Mesodermal cell (in vitro differentiated cells): ENCODE data around the gene MALL.
"Not testable (repeated sequence)": the region's sequence is repeated elsewhere in the genome, so short reads cannot be mapped to it uniquely, and the experiment has no call there.

Experiments
- H3K27ac ChIP-seq: 2 replicates; pipeline ENCODE4 v1.7.0; 2013; ENCODE audit warnings: mild to moderate bottlenecking, low read depth, low read length, moderate library complexity; ENCODE audit not compliant: severe bottlenecking
- H3K36me3 ChIP-seq: 2 replicates; pipeline ENCODE4 v1.7.1; 2013; ENCODE audit warnings: mild to moderate bottlenecking, low read length, moderate library complexity; ENCODE audit not compliant: control insufficient read depth, insufficient read depth
- H3K4me1 ChIP-seq: one replicate; pipeline ENCODE4 v1.7.1; 2013; ENCODE audit warnings: mild to moderate bottlenecking, low read length; ENCODE audit not compliant: insufficient read depth, control insufficient read depth, poor library complexity, severe bottlenecking
- H3K4me3 ChIP-seq: 2 replicates; pipeline ENCODE4 v1.7.0; 2013; ENCODE audit warnings: low read length, control low read depth, mild to moderate bottlenecking; ENCODE audit not compliant: insufficient read depth, poor library complexity, severe bottlenecking; ENCODE audit errors: extremely low read depth
- H3K9me3 ChIP-seq: 2 replicates; pipeline ENCODE4 v1.7.1; 2013; ENCODE audit warnings: mild to moderate bottlenecking, low read length, moderate library complexity; ENCODE audit not compliant: control insufficient read depth
- WGBS, 2 experiments: methylation state at CpG; one replicate each; pipeline ENCODE4 v1.1.5; 2013; ENCODE audit warnings: missing lambda C conversion rate in 2 of 2; ENCODE audit not compliant: insufficient coverage in 2 of 2; 5-methylcytosine and 5-hydroxymethylcytosine counted together

MALL gene

DNA sequence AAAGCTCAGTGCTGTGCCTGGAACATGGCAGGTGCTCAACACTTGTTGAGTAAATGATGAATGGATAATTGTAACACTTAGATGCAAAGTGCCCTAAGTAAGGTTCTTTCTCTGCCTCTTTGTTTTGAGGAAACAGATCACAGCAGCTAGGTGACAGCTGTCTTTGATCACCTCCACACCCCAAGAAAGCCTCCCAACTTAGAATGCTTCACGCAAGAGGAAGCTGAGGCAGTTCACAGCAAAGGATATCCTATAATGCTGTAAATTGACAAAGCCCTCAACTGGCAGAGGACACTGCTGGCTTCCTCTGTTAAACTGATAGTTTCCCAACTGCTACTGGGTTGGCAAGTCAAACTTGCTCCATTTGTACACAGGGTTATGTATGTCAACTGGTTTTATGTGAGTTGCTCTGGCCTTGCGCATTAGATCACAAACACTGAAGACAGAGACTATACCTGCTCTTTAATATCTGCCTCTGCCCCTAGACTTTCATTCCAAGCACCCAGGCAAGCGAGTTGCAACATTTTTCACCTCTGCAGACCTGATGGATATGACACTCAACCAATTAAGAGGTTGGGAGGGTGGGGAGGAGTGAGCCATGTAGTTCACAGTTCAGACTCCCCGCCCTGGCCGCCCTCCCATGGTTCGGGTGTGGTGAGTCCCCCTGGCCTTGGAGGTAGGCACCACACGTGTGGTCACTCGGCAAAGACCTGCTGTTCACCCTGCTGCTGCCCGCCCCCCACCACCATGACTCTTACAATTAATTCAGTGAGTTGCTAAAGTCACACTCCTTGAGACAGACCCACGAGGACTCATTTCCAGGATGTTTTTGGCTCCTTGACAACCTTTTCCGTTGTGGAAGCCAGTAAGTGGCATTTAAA lies 4.8 kb upstream of the MALL start:
- Histone ChIP-seq H3K27ac (no peak overlapping the region), H3K36me3 (no peaks in the 10 kb centered on the region)
- WGBS, 2 experiments, result 80 to 81% methylated on average over 6 to 8 of the region's 11 CpGs

DNA sequence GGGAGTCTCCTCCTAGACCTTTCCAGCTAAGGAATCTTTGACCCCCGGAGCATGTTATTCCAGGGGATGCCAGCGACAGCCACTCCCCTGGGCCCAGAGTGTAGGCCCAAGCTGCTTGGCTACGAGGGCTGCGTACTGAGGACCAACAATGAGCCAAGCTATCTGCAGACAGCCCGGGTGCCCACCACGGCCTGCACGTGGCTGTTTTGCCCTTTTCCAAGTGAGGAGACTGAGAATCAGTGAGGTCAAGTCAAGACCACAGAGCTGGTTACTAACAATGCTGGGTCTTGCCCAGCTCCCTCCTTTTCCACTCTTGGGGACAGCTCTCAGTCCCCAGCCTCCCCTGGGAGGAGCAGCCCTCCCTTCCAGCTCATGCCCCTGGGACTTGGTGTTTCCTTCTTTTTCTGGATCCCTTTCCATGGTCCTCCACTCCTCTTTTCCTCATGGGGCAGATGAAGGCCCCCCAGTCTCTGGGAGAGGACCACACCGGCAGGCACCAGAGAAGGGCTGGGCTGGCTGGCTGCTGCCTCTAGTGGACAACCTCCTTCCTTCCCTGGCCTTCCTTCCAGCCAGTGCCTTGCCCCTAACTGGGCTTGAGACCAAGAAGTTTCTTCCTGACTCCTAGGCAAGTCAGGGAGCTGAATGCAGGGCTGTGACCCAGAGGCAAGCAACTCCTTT lies 550 bp upstream of the MALL start:
- Histone ChIP-seq H3K36me3 (no peaks in the 10 kb centered on the region), H3K9me3 (no peaks in the 10 kb centered on the region), H3K4me1 (peaks cover 5% of the 10 kb centered on the region), H3K4me3 (peak overlapping the region; percentile 21), H3K27ac (no peak overlapping the region)
- WGBS, 2 experiments, result 23 to 33% methylated on average over 7 of the region's 8 CpGs

More for the DNA sequence above, 4.8 kb upstream of the MALL start:
- Histone ChIP-seq H3K4me3 (no peak overlapping the region), H3K4me1 (peaks cover 5% of the 10 kb centered on the region), H3K9me3 (no peaks in the 10 kb centered on the region)

DNA sequence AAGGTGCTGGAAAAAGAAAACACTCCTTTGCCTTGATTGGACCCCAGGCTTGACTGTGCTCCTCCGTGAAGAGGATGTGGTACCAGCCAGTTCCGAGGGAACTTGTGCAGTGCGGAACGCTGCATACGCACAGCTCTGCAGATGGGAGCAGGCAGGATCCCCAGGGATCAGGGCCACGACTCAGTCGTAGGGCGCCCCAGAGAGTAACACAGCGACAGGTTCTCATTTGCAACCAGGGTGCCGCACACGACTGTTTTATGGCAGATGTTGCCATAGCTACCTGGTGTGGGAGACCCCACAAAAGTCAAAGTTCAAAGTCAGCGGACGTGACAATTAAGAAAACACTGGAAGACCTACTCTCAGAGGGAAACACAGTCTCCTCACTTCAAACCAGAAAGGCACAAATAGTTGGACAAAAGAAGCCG lies 779 bp downstream of the MALL start:
- Histone ChIP-seq H3K4me3 (no peak overlapping the region), H3K9me3 (no peaks in the 10 kb centered on the region), H3K4me1 (peaks cover 5% of the 10 kb centered on the region), H3K36me3 (no peaks in the 10 kb centered on the region), H3K27ac (no peak overlapping the region)
- 84 to 89% methylated on average over 13 to 14 of the region's 14 CpGs for WGBS, 2 experiments

DNA sequence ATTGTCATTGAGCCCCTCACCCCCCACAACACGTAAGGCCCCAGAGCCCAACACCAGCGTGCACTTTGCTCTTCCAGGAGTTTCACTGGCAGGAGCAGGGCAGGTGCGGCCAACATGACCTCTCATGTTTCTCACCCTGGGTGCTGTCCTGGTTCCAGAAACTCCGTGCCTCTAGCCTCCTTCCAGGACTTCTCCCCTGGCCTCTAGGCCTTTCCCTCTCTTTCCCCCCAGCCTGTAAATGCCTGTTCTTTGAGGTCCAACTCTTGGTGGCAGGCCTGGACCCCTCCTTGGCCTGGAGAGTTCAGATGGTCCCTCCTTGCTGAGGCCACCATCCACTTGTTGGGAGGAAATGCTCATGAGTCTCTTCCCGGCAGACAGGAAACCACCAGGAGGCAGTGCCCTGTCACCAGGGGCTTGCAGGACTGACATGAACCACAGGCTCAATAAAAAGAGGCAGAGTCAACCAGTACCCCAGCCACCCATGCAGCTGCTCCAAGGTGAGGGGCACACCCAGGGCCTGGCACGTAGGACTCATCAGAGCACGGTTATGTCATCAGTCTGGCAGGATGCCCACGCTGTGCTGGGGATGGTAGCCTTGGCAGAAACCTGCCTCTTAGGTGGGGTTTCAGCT lies 1.5 kb downstream of the MALL start:
- H3K4me1 ChIP-seq, result peaks cover 5% of the 10 kb centered on the region
- no peaks in the 10 kb centered on the region for H3K9me3 ChIP-seq
- no peak overlapping the region for H3K4me3 ChIP-seq
- H3K36me3 ChIP-seq, result no peaks in the 10 kb centered on the region
- 85 to 94% methylated on average over 7 to 8 of the region's 8 CpGs for WGBS, 2 experiments
- H3K27ac ChIP-seq, result no peak overlapping the region

DNA sequence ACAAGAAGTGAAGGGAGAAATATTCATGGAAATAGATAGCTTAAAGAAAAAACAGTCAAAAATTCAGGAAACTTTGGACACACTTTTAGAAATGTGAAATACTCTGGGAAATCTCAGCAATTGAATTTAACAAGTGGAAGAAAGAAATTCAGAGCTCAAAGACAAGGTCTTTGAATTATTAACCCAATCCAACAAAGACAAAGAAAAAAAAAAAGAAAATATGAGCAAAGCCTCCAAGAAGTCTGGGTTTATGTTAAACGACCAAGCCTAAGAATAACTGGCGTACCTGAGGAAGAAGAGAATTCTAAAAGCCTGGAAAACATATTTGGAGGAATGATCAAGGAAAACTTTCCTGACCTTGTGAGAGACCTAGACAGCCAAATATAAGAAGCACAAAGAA lies 7.3 kb downstream of the MALL start:
- H3K27ac ChIP-seq, H3K4me3 ChIP-seq, H3K4me1 ChIP-seq, H3K9me3 ChIP-seq, H3K36me3 ChIP-seq: not testable (repeated sequence)
- WGBS, 2 experiments, result 77% methylated on average over 2 of the region's 2 CpGs; no CpG with 5 or more reads in 1 of the 2 experiments

DNA sequence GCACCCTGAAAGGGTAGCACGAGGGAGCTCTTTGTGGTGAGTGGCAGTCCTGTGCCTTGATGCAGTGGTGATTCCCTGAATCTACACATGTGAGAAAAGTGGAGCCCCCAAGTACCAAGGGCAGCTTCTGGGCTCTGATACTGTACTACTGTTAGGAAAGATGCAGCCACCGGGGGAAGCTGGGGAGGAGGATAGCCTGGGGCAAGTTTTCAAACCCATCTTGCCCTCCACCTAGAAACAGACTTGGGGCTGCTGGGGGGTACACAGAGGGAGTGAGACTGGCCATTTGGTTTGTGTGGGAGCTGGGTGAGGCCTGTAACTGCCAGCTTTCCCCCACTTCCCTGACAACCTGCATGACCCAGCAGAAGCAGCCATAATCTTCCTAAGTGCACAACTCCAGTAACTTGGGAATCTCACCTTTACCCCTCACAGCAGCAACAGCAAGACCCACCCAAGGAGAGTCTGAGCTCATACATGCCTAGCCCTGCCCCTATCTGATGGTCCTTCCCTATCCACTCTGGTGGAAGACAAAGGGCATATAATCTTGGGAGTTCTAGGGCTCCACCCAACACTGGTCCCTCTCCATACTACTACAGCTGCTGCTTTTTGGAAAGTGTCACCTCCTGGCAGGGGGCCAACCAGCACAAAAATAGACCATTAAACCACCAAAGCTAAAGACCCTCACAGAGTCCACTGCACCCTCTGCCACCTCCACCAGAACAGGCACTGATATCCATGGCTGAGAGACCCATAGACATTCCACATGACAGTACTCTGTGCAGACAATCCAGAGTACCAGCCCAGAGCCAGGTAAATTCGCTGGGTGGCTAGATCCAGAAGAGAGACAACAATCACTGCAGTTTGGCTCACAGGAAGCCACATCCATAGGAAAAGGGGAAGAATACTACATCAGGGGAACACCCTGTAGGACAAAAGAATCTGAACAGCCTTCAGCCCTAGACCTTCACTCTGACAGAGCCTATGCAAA lies 8.2 kb downstream of the MALL start:
- H3K9me3 ChIP-seq, result peaks cover 8% of the 10 kb centered on the region
- no peak overlapping the region for H3K4me3 ChIP-seq
- no peak overlapping the region for H3K27ac ChIP-seq
- WGBS, 2 experiments, result 85 to 86% methylated on average over 1 to 2 of the region's 3 CpGs
- H3K36me3 ChIP-seq, result no peaks in the 10 kb centered on the region
- H3K4me1 ChIP-seq, result peaks cover 15% of the 10 kb centered on the region

DNA sequence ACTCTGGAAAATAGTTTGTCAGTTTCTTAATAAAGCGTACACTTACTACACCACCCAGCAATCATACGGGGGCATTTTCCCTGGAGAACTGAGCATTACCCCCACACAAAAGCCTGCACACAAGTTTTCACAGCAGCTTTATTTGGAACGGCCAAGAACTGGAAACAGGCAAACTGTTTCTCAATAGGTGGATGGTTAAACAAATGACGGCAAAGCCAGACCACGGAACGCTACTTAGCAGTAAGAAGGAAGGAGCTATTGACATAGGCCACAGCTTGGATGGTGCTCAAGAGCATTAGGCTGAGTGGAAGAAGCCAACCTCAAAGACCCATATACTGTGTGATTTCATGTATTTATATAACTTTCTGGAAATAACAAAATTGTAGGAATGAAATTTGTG lies 9.0 kb downstream of the MALL start:
- peaks cover 8% of the 10 kb centered on the region for H3K9me3 ChIP-seq
- H3K4me3 ChIP-seq, result no peak overlapping the region
- peaks cover 22% of the 10 kb centered on the region for H3K4me1 ChIP-seq
- 93 to 100% methylated on average over 5 of the region's 6 CpGs for WGBS, 2 experiments
- H3K27ac ChIP-seq, result no peak overlapping the region
- H3K36me3 ChIP-seq, result no peaks in the 10 kb centered on the region

DNA sequence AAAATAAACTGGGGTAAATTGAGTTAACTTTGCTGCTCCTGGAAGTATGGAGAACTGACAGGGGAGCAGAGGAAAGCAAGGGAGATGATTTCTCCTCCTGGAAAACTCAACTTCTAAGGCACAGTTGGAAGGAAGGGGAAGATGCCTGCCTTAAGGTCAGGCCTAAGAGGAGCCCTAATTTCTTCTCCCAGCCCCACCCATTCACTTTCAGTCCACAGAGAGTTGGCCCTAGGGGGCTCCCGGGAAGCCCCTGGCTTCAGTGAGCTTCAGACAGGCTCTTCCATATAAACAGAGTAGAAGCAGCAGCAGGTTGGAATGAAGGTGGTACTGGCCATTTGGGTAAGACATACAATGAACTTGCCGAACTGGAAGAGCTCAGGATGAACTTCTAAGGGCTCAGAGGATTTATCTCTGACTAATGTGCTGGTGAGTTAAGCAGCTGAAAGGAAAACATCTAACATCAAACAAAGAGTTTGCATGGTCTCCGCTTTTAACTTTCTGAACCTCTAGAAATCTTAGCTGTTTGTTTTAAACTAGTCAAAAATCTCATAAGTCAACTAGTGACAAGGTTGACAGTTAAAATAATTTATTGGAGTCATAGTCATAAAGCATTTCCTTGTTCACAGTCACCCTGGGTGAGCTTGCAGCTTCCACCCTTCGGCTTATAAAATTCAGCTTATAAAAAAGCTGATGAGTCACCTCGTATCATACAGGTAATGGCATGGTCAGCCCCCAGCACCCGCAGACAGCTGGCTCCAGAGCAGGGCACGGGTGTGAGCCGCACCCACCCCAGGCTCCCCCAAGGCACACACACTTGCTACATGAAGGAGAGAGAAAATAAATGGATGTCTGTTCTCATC lies 9.8 kb downstream of the MALL start:
- no peak overlapping the region for H3K27ac ChIP-seq
- WGBS, 2 experiments, result 96 to 100% methylated on average over 3 to 4 of the region's 8 CpGs
- H3K36me3 ChIP-seq, result no peaks in the 10 kb centered on the region
- peaks cover 8% of the 10 kb centered on the region for H3K9me3 ChIP-seq
- peaks cover 30% of the 10 kb centered on the region for H3K4me1 ChIP-seq
- no peak overlapping the region for H3K4me3 ChIP-seq

DNA sequence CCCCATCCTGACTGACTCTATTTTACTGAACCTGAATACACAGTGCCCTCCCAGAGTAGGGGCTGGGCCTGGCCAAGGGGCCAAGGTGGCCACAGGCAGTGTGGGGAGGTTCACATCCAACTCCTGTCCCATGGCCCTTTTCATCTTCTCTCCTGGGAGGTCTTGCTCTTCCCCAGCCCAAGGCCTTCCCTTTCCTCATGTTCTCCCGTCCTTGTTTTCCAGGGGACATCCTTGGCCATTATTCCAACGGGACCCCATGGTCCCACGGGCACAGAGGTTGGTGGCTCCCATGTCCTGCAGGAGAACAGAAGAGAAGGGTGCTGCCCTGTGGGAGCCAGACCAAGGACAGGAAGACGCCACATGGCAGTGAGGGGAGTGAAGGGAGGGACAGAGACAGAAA lies 10.4 kb downstream of the MALL start:
- peaks cover 8% of the 10 kb centered on the region for H3K9me3 ChIP-seq
- H3K36me3 ChIP-seq, result no peaks in the 10 kb centered on the region
- H3K4me1 ChIP-seq, result peaks cover 33% of the 10 kb centered on the region
- H3K27ac ChIP-seq, result no peak overlapping the region
- H3K4me3 ChIP-seq, result no peak overlapping the region
- 87 to 97% methylated on average over 4 of the region's 4 CpGs for WGBS, 2 experiments
